ENCODE measurements around the gene S100A9. TPM values are rescaled to one million over a fixed set of nuclear protein-coding genes. Genes with fewer than 3 reads are reported as not detected.

S100A9 gene
- total RNA-seq, 1 donor from 2014 or later, result 0.51 TPM

DNA sequence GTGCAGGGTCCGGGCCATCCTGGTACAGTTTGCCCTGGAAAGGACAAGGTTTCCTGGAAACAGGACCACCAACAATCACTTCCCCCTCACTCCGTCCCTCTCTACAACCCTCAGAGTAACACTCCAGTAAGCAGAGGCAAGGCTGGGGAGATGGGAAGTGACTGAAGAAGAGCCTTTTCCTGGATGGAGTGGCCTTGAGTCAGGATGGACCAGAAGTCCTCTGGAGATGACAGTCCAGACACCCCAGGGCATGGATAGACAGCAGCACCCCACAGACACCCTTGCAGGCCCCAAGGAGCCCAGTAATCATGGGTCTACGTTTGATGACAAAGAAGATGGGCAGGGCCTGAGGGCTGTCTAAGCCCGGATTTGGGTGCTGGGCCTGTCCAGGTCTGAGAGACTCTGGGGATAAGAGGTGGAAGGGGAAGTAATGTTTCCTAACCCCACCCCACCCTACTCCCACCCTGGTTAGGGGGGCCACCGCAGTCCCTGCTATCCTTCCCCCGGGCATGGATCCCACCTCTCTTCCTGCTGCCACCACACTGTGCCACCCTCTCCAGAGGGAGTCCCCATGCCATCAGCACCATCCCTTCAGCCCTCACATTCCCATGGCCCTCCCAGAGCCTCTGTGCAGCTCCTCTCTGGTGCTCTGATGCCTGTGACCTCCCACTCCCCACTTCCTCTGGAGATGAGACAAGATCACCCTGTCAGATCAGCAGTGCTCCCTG, 40.4 kb downstream of the S100A9 start:
- no peak for DNase-seq (ENCODE audit: low spot score)
- Mint-ChIP-seq H3K36me3 (ENCODE audit: low read depth, unreplicated experiment) (no peaks in the 10 kb centered on the region), H3K27me3 (ENCODE audit: unreplicated experiment) (peaks cover 4% of the 10 kb centered on the region), H3K9me3 (ENCODE audit: unreplicated experiment) (no peaks in the 10 kb centered on the region), H3K27ac (ENCODE audit: unreplicated experiment) (no peak overlapping the region), H3K4me3 (ENCODE audit: unreplicated experiment) (no peak overlapping the region), H3K4me1 (ENCODE audit: unreplicated experiment) (no peaks in the 10 kb centered on the region)
- no peak for TF ChIP-seq CTCF (IDR thresholded peaks at IDR 0.05; ENCODE audit: unreplicated experiment)

- no peaks in the 10 kb centered on the region for H3K9me3 Mint-ChIP-seq (ENCODE audit: unreplicated experiment)
- H3K27me3 Mint-ChIP-seq (ENCODE audit: unreplicated experiment), result peaks cover 4% of the 10 kb centered on the region
- H3K4me3 Mint-ChIP-seq (ENCODE audit: unreplicated experiment), result no peak overlapping the region
- no peaks in the 10 kb centered on the region for H3K4me1 Mint-ChIP-seq (ENCODE audit: unreplicated experiment)
- no peak for DNase-seq (ENCODE audit: low spot score)
- TF ChIP-seq CTCF (IDR thresholded peaks at IDR 0.05; ENCODE audit: unreplicated experiment), result no peak
- H3K27ac Mint-ChIP-seq (ENCODE audit: unreplicated experiment), result no peak overlapping the region
- H3K36me3 Mint-ChIP-seq (ENCODE audit: low read depth, unreplicated experiment), result no peaks in the 10 kb centered on the region
Observed at GRCh38 chr1:153399401-153400055, 41.9 kb downstream of the S100A9 start.

GRCh38 chr1:153400244-153400643, 42.6 kb downstream of the S100A9 start:
- TF ChIP-seq CTCF (IDR thresholded peaks at IDR 0.05; ENCODE audit: unreplicated experiment), result no peak
- Mint-ChIP-seq H3K4me3 (ENCODE audit: unreplicated experiment) (no peak overlapping the region), H3K4me1 (ENCODE audit: unreplicated experiment) (no peaks in the 10 kb centered on the region), H3K27ac (ENCODE audit: unreplicated experiment) (no peak overlapping the region), H3K27me3 (ENCODE audit: unreplicated experiment) (peaks cover 4% of the 10 kb centered on the region), H3K36me3 (ENCODE audit: low read depth, unreplicated experiment) (no peaks in the 10 kb centered on the region), H3K9me3 (ENCODE audit: unreplicated experiment) (no peaks in the 10 kb centered on the region)
- no peak for DNase-seq (ENCODE audit: low spot score)

- Mint-ChIP-seq H3K4me3 (ENCODE audit: unreplicated experiment) (no peak overlapping the region), H3K36me3 (ENCODE audit: low read depth, unreplicated experiment) (no peaks in the 10 kb centered on the region), H3K27ac (ENCODE audit: unreplicated experiment) (no peak overlapping the region), H3K27me3 (ENCODE audit: unreplicated experiment) (peaks cover 5% of the 10 kb centered on the region), H3K9me3 (ENCODE audit: unreplicated experiment) (peaks cover 1% of the 10 kb centered on the region), H3K4me1 (ENCODE audit: unreplicated experiment) (no peaks in the 10 kb centered on the region)
- DNase-seq (ENCODE audit: low spot score), result no peak
- no peak for TF ChIP-seq CTCF (IDR thresholded peaks at IDR 0.05; ENCODE audit: unreplicated experiment)
Observed at GRCh38 chr1:153401461-153401860, 43.8 kb downstream of the S100A9 start.

GRCh38 chr1:153402226-153402625, 44.6 kb downstream of the S100A9 start:
- Mint-ChIP-seq H3K4me1 (ENCODE audit: unreplicated experiment) (no peaks in the 10 kb centered on the region), H3K9me3 (ENCODE audit: unreplicated experiment) (peaks cover 5% of the 10 kb centered on the region), H3K27ac (ENCODE audit: unreplicated experiment) (no peak overlapping the region), H3K27me3 (ENCODE audit: unreplicated experiment) (peaks cover 9% of the 10 kb centered on the region), H3K4me3 (ENCODE audit: unreplicated experiment) (no peak overlapping the region), H3K36me3 (ENCODE audit: low read depth, unreplicated experiment) (no peaks in the 10 kb centered on the region)
- no peak for DNase-seq (ENCODE audit: low spot score)
- TF ChIP-seq CTCF (IDR thresholded peaks at IDR 0.05; ENCODE audit: unreplicated experiment), result no peak
